ENCODE results near the gene EFNB3.

DNA sequence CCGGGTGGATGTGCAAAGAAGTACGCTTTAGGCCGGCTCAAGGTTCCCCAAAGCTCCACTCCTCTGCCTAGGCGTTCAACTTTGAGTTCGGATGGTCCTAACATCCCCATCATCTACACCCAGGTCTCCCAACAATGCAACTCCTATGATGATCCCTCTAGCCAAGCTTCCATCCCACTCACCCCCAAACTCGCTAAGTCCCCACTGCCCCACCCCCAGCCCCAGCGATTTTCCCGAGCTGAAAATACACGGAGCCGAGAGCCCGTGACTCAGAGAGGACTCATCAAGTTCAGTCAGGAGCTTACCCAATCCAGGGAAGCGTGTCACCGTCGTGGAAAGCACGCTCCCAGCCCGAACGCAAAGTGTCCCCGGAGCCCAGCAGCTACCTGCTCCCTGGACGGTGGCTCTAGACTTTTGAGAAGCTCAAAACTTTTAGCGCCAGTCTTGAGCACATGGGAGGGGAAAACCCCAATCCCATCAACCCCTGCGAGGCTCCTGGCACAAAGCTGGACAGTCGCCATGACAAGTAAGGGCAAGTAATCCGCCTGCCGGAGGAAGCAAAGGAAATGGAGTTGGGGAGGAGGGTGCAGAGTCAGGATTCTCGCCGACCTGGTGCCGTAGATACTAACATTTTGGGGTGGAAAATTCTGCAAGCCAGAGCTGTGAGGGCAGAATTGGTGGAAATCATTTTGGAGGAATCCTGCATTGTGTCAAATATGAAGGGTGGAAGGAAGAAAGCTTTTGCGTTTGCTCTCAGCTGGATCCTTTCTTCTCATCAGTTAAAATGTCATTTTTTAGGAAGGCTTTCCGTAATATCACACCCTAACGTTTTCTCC lies 17.7 kb upstream of the EFNB3 start, which contains the start of gene TP53:
- no peak for TF ChIP-seq GABPA (IDR thresholded peaks at IDR 0.05; ENCODE audit: low read depth)
- TF ChIP-seq, protein P1, sequence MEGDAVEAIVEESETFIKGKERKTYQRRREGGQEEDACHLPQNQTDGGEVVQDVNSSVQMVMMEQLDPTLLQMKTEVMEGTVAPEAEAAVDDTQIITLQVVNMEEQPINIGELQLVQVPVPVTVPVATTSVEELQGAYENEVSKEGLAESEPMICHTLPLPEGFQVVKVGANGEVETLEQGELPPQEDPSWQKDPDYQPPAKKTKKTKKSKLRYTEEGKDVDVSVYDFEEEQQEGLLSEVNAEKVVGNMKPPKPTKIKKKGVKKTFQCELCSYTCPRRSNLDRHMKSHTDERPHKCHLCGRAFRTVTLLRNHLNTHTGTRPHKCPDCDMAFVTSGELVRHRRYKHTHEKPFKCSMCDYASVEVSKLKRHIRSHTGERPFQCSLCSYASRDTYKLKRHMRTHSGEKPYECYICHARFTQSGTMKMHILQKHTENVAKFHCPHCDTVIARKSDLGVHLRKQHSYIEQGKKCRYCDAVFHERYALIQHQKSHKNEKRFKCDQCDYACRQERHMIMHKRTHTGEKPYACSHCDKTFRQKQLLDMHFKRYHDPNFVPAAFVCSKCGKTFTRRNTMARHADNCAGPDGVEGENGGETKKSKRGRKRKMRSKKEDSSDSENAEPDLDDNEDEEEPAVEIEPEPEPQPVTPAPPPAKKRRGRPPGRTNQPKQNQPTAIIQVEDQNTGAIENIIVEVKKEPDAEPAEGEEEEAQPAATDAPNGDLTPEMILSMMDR (IDR thresholded peaks at IDR 0.05; ENCODE audit: insufficient read depth, low read length) = no peak
- no peak for TF ChIP-seq SPI1 (IDR thresholded peaks at IDR 0.05; ENCODE audit: borderline replicate concordance, low read depth)
- TF ChIP-seq, protein P2, sequence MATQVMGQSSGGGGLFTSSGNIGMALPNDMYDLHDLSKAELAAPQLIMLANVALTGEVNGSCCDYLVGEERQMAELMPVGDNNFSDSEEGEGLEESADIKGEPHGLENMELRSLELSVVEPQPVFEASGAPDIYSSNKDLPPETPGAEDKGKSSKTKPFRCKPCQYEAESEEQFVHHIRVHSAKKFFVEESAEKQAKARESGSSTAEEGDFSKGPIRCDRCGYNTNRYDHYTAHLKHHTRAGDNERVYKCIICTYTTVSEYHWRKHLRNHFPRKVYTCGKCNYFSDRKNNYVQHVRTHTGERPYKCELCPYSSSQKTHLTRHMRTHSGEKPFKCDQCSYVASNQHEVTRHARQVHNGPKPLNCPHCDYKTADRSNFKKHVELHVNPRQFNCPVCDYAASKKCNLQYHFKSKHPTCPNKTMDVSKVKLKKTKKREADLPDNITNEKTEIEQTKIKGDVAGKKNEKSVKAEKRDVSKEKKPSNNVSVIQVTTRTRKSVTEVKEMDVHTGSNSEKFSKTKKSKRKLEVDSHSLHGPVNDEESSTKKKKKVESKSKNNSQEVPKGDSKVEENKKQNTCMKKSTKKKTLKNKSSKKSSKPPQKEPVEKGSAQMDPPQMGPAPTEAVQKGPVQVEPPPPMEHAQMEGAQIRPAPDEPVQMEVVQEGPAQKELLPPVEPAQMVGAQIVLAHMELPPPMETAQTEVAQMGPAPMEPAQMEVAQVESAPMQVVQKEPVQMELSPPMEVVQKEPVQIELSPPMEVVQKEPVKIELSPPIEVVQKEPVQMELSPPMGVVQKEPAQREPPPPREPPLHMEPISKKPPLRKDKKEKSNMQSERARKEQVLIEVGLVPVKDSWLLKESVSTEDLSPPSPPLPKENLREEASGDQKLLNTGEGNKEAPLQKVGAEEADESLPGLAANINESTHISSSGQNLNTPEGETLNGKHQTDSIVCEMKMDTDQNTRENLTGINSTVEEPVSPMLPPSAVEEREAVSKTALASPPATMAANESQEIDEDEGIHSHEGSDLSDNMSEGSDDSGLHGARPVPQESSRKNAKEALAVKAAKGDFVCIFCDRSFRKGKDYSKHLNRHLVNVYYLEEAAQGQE (IDR thresholded peaks at IDR 0.05; ENCODE audit: insufficient replicate concordance, low read depth) = peak; percentile 58
- TF ChIP-seq POLR2AphosphoS5 (IDR thresholded peaks at IDR 0.05; ENCODE audit: low read depth) = peak; percentile 92
